ENCODE measurements around the gene YRDC.

GRCh38 chr1:37850352-37850955, 42.4 kb upstream of the YRDC start:
- no peak for TF ChIP-seq CTCF (optimal IDR thresholded peaks at IDR 0.05 in 1 of 3, IDR thresholded peaks at IDR 0.05 in 1 of 3, conservative IDR thresholded peaks at IDR 0.05 in 1 of 3; ENCODE audit: extremely low read depth in 1 of 3, insufficient read depth in 2 of 3, low read length in 3 of 3)
- TF ChIP-seq EZH2 (IDR thresholded peaks at IDR 0.05; ENCODE audit: low read length): no peak

All from keratinocyte (primary cell).